NT2/D1 (cell line): ENCODE results near the gene CHCHD5.

ENCODE experiments used
- SUZ12 ChIP-seq: IDR thresholded peaks from 2 replicates; pipeline ENCODE4 v1.6.1; 2011; ENCODE audit not compliant: insufficient read length, insufficient read depth; ENCODE audit errors: extremely low read depth
- YY1 ChIP-seq: IDR thresholded peaks from 2 replicates; pipeline ENCODE4 v1.6.1; 2011; ENCODE audit not compliant: insufficient read length, insufficient read depth

DNA sequence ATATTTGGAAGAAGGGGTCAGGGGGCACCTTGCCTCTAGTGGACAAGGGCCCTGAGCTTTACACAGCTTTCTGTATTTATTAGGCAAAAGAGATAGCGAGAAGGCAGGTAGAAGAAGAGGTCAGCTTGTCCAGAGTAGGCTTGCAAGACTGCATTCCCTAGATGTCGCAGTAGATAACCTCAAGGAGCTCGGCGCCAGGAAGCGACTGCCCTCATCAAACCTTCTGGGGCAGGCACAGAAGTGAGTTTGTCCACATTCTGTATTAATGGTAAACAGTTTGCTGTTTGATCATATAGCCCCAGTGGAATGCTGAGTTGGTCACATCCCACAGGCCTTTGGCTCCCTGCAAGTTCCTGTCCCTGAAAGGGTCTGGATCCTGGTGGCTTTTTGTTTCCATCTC, 7.0 kb downstream of the CHCHD5 start:
- no peak for TF ChIP-seq YY1
- no peak for TF ChIP-seq SUZ12
